Stimulated activated naive CD4-positive, alpha-beta T cell treated with Interleukin-2 at 50 U/mL for 16 hours (primary cell): ENCODE data around the gene EFCAB7.
"Not testable (repeated sequence)": the region's sequence is repeated elsewhere in the genome, so short reads cannot be mapped to it uniquely, and the experiment has no call there.

Experiments
- DNase-seq: peaks from one replicate; lab custom pipeline; 2025; lab: John Stamatoyannopoulos, UW

The EFCAB7 gene

DNA sequence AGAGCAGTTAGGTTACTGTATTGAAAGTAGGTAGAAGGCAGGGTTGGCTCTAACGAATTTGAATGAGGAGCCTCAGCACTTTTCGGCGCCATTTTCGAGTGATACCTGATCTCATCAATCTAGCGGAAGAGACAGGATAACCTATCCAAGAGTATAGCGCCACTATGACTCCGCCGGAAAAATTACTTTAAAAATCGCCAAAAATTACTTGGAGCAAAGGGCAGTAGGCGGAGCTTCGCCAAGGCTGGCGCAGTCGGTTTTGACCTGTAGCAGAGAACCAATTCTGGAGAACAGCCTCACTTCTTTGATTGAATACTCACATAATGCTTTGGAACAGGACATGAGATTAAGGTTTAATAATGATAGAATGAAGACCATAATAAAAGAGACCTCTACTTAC is 25.6 kb downstream of the EFCAB7 start:
- DNase-seq, result no peak

DNA sequence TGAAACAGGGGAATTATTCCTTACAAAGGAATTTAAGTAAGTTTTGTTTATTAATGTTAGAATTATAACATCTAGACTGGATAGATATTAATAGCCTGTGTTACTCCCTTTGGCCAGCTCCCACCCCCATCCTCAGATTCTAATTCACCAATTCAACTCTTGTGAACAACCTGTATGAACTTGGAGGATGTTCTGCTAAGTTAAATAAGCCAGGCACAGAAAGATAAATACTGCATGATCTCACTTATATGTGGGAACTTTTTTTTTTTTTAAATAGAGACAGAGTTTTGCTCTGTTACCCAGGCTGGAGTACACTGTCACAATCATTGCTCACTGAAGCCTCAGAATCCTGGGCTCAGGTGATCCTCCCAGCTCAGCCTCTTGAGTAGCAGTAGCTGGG is 32.2 kb downstream of the EFCAB7 start:
- no peak for DNase-seq

DNA sequence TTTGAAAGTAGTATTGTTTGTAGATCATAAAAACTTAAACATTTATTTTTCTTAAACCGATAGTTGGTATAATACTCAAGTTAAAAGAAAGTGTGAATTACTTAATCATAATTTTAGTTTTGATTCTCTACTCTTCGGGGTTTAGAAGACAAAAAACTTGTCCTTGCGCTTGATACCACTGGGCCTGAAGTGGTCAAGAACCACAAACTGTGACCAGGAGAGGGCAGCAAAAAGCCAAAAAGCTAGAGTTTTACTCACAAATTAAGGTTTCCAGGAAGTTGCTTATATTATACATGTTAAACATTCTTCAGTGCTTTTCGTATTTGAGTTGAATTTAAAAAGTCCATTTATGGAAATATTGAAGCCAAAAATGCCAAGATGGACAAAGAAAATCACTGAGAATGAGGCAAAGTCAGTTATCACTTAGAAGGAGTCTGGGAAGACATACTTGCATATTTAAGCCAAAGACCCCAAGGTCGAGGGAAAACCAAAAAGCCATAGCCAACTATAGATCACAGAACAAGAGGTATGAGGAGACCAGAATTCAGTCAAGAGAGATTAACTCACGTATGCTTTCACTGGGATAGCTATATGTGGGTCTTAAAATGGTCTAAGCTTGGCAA is 34.2 kb downstream of the EFCAB7 start:
- DNase-seq, result no peak

DNA sequence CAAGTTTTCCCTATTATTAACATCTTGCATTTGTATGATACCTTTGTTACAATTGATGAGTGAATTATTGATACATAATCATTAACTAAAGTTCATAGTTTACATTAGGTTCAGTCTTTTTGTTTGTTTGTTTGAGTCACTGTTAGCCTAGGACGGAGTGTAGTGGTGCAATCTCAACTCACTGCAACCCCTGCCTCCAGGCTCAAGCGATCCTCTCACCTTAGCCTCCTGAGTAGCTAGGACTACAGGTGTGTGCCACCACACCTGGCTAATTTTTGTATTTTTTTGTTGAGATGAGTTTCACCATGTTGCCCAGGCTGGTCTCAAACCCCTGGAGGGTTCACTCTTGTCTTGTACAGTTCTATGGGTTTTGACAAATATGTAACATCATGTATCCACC is 36.0 kb downstream of the EFCAB7 start:
- DNase-seq, result no peak

DNA sequence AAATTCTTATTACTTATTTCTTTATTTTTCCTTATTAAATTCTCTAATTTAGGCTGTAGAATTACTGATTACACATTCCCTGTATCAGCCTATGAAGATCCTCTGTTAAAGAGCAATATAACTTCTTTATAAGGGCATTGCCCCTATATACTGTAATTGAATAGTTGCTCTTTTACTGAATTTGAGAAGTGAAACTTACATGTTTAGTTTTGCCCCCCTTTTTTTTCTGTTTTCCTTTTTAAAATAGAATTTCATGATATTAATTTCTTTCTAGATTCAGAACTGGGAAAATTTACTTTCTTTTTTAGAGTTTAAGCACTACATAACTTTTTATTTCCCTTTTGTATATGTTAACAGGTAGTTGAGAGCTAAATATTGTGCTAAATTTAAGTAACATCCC is 40.4 kb downstream of the EFCAB7 start:
- no peak for DNase-seq

DNA sequence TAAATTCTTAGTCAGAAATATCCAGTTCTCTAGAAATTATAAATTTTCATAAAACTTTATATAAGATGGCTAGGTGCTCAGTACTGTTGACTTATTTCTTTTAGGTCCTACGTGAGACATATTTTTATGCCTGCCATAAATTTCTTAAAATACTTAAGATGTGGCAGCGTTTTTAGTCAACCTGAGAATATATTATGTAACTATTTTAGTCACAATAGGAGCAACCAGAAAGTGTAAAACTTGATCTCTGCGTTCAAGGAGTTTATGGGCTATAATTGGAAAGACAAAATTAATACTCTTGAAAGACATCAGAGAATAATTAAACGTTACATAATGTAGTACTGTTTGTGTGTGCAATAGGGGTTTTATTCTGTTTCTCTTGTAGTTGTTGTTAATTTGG is 45.7 kb downstream of the EFCAB7 start:
- DNase-seq, result no peak

DNA sequence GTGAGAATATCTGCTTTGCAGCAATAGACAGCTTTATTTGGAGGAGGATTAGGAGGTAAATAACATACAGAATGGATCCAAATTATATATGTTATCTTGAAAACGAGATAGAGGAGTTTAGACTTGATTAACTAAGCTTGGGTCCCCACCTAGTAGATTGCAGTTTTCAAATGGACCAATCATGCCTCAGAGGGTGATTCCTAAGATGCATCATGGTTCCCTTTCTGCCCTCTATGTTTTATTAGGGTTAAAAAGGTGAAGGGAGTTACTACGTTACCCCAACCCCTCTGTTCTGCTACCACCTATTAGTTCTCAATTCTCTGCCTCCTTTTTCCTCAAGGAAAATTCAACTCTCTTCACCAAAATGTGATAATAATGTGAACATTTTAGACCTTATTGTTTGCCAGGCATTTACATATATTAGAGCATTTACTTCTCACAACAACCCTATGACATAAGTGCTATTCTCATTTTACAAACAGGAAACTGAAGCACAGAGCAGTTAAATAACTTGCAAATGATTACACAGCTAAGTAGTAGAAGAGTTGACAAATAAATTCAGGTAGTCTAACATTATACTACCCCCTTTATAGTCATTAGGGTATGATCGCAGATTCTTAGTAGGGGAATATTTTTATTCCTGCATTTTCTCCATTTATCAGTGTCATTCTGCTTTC is 46.5 kb downstream of the EFCAB7 start:
- DNase-seq, result no peak

DNA sequence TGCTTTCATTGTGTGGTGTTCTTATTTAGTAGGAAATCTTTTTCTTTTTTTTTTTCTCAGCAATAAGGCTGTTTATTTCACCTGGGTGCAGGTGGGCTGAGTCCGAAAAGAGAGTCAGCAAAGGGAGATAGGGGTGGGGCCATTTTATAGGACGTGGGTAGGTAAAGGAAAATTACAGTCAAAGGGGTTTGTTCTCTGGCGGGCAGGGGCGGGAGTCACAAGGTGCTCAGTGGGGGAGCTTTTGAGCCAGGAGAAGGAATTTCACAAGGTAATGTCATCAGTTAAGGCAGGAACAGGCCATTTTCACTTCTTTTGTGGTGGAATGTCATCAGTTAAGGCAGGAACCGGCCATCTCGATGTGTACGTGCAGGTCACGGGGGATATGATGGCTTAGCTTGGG is 49.4 kb downstream of the EFCAB7 start:
- not testable (repeated sequence) for DNase-seq

DNA sequence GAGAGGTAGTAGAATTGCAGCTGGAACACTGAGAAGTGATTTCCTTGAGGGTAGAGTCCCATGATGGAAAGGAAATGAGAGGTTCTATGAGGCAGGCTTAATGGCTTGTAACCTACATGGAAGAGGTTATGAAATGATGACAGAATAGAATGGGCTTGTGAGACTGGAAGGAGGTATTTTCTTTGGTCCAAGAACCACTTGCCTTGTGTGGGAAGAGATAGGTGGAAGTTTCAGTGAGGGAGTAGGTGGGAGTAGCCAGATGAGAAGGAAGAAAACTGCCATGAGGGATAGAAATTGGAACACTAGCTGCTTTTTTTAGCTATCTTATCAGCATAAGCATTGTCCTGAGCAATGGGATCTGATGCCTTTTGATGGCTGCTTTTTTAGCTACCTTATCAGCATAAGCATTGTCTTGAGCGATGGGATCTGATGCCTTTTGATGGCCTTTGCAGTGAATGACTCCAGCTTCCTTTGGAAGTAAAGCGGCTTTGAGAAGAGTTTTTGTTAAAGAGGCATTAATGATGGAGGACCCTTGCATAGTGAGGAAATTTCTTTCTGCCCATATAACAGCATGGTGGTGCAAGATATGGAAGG is 51.0 kb downstream of the EFCAB7 start:
- DNase-seq, result not testable (repeated sequence)

DNA sequence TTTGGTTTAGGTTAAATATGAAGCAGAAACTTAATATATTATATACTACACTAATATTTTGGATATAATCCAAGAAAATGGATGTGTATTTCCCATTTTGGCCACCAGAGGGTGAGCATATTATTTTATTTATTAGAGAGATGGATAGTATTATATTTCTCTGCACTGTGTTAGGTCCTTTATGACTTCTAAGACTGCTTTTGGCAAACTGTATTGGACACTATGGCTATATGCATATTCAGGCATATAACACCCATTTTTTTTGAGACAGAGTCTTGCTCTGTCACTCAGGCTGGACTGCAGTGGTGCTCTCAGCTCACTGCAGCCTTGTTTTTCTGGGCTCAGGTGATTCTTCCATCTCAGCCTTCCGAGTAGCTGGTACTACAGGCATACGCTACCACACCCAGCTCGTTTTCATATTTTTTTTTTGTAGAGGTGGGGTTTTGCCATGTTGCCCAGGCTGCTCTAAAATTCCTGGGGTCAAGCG is 52.1 kb downstream of the EFCAB7 start:
- no peak for DNase-seq

DNA sequence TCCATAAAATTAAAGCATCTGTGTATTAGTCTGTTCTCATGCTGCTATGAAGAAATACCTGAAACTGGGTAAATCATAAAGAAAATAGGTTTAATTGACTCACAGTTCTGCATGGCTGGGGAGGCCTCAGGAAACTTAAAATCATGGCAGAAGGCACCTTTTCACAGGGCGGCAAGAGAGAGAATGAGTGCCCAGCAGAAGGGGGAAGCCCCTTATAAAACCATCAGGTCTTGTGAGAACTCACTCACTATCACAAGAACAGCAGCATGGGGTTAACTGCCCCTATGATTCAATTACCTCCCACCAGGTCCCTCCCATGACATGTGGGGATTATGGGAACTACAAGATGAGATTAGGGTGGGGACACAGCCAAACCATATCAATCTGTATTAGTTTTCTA is 63.0 kb downstream of the EFCAB7 start:
- DNase-seq, result not testable (repeated sequence)

DNA sequence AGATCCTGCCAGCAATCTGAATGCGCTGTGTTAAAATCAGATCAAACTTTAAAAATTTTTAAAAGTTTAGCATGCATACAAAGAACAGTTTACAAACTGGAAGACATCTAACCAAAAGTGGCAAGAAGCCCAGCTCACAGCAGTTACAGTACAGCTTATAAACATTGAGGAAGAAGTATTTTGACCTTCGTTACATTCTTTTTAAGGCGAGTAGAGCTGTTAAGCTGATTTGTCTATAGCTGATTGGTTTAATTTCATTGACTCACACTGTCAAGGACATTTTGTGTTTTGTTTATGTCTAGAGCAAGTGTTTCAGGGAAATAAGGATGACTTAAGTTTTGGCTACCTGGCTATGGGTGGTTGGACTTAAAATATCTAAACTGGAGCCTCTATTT is 66.8 kb downstream of the EFCAB7 start:
- no peak for DNase-seq

DNA sequence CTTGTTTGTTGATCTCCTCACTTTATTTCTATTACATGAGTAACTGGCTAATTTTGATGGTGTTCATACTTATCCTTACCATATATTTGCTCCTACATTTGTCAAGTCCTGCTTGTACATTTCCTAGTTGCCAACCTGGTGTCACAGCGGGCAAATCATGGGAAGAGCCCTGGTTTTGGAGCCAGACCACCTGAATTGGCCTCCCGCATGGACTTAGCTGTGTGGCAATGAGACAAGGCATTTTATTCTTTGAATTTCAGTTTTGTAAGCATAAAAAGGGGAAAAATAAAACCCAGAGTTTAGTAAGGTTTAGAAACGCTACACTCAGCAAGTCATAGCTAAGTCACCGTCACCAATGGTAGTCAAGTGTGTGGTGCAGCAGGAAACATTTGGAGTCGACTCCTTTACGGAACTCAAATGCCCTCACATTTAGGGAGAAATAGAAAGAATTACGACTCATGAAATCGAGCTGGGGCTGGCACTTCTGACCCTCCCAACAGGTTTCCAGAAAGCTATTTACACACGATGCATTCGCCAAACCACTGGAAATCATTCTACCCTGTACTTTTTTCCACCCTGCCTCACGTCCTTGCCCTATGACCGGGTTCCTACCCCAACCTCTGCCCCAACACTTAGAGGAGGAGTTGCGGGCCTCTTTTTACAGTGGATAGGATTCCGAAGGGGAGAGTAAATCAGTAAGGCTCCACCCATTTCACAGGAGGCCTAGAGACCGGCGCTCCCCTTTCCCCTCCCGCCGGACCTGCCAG is 69.4 kb downstream of the EFCAB7 start:
- no peak for DNase-seq

DNA sequence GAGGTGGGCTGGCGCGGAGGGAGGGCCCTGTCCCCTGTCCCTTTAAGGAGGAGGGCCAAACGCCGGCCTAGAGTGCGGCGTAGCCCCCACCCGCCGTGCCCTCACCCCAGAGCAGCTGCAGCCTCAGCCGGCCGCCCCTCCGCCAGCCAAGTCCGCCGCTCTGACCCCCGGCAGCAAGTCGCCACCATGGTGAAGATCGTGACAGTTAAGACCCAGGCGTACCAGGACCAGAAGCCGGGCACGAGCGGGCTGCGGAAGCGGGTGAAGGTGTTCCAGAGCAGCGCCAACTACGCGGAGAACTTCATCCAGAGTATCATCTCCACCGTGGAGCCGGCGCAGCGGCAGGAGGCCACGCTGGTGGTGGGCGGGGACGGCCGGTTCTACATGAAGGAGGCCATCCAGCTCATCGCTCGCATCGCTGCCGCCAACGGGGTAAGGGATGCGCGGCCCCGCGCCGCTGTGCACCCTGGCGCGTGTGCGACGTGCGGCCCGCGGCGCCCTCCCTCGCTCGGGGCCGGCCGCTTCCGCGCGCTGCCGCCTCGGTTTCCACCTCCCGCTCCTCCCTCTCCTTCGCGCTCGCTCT is 70.1 kb downstream of the EFCAB7 start, which contains the start of gene PGM1:
PGM1 (plus strand) TSS at position 109 of the 583 bp plus-strand sequence; CDS start at position 187, 78 bp downstream.
- peak; percentile 76 for DNase-seq

DNA sequence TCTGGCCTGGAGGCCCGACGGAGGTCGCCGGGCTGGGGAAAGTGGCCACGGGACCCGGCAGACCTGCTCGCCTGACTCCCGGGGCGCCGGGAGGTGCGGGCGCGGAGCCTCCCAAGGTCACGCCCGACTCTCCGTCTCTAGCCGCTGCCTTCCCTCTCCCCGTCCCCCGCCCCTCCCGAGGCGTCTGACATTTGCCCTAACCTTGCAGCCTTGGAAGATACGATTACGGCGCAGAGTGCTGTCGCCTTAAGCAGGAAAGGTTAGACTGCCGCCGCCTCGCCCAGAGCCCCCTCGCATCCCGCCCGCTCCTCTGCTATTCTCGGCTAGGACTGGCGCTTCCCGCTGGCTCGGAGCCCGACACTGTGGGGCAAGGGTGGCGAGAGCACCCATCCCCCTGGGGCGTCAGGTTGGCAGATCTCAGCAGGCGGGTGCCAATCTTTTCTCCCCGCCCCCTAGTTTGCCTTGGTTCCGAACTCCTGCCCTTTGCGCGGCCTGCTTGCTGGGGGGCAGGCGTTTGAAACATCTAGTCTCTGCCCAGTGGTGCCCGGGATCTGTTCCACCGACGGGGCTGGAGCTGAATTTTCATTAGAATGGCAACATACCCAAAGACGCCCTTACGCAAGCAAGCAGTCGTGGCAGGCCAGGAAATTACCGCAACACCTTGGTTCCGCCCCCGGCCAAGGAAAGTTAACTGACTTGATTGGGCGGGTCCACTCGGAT is 70.7 kb downstream of the EFCAB7 start:
- DNase-seq, result peak; percentile 75

DNA sequence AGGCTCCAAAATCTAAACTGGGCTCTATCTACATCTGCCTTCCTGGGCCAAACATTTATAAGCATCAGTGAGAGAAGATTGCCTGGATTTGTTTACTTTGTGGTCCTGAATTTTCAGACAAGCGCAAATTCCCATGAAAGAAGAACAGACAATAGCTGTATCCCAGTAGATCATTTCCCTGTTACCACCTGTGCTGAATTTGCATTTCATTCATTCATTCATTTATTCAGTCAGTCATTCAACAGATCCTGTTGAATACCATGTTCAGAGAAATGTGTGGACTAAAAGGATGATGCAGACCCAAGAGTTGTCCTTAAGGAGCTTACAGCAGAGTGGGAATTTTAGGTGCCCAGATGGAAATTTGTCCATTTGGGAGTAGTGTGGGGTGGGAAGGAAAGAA is 72.1 kb downstream of the EFCAB7 start:
- DNase-seq, result no peak

DNA sequence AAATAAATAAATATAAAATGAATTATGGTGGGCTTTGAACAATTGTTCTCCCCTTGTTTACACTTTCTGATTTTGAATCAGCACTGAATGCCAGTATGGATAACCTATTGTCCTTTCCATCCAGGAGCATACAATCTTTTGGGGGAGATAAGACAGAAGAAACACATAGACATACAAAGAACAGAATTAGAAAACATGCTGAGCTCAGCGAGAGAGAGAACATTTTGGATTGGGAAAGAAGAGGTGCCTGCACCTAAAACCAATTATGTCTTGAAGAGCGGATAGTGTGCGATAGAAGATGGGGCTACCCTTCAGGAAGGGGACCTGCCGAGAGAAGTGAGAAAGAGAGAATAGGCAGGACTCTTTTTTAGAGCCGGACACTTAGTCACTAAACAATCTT is 76.5 kb downstream of the EFCAB7 start:
- DNase-seq, result no peak

DNA sequence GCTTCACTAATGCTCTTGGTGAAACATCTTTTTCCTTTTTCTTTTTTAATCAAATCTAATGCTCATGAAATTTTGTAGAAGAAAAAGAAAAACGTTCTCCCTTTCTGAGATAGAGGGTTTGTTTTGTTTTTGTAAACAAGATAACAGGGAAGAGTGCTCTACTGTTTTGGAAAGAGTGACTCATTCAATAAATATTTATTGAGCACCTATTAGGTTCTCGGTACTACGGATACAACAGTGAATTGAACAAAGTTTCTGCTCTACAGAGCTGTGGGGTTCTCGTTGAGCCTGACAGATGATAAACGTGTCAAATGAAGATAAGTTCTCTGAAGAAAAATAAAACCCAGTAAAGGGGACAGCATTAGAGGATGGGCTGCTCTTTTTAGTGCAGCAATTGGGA is 76.9 kb downstream of the EFCAB7 start:
- DNase-seq, result no peak

DNA sequence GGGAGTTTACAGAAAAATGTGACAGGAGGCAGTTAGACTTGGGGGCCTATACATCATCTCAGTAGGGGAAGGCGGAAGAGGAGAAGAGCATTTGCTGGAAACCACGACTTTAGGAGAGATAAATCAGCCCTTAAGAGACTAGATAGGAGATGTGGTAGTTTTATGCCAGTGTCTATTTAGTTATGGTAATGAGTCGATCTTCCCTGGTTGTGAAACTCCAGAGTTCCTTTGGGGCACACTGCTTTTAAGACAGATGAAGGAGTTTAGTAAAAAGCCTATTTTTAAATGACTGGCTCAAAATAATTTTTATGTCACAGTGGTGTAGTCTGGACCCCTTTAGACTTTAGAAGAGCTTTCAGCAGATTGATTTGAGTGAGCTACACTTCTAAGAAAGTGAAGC is 77.7 kb downstream of the EFCAB7 start:
- no peak for DNase-seq

DNA sequence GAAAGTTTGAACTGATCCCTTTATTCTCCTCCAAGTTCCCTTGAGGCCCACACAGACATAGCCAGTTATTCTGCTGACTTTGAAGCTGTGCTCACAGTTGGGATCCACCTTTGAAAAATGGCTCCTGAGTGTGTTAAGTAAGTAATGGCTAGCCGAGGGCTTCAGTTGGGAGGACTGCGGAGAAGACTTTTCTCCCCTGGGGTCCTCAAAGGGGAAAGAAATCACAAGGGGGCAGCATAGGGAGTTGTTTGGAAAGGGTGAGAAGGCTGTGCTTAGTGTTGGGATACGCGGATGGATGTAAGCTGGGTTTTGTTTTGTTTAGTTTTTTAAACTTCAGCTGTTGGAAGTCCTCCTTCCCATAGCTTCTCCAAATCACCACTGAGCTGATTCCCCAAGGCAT is 78.1 kb downstream of the EFCAB7 start:
- no peak for DNase-seq

DNA sequence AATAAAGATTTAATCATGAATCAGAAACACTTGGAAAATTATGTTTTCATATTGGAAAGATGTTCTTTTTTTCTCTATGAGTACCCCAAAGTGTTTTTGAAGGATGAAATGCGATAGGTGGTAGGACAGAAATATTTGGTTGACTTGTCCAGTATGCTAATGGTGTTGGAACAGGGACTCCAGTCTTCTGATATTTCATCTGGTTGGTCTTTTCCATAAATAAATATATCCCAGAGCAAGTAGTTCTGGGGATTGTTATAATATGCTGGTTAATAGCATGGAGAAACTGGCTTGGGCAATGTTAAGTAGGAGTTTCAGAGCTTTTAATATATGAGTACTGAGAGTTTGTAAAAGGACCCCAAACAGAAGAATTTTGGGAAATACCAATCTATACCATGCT is 78.6 kb downstream of the EFCAB7 start:
- no peak for DNase-seq

DNA sequence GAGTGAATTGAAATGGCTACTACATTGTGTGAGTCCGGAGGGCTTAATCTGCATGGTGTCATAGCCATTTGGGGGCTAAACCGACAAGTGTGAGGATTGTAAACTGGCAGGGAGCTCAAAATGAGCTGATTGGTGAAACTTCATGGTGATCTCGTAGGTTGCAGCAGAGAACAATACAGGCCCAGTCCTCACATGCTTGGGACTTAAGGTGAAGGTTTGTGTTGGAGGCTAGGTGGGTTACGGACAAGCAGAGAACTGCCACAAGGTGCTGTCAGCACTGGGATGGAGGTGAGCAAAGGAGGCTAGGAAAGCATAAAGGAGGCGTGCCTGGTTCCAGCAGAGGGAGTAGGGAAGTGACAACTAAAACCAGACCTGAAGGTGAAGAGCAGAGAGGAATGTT is 79.3 kb downstream of the EFCAB7 start:
- no peak for DNase-seq
